GM12891 (cell line): ENCODE results near the gene NKAIN2.

ENCODE experiments used
- PAX5 ChIP-seq: IDR thresholded peaks from 2 replicates; pipeline ENCODE4 v1.6.1; 2011; ENCODE audit warnings: low read length, moderate library complexity, mild to moderate bottlenecking; ENCODE audit not compliant: insufficient read depth, severe bottlenecking
- POLR2A ChIP-seq: IDR thresholded peaks from 2 replicates; pipeline ENCODE4 v1.6.1; 2011; ENCODE audit warnings: low read depth, low read length, control low read depth
- POLR2AphosphoS5 ChIP-seq: IDR thresholded peaks from 2 replicates; pipeline ENCODE4 v1.6.1; 2011; ENCODE audit warnings: low read depth, low read length, control low read depth
- POU2F2 ChIP-seq: IDR thresholded peaks from 2 replicates; pipeline ENCODE4 v1.6.1; 2011; ENCODE audit warnings: low read depth, mild to moderate bottlenecking, control low read depth, low read length, moderate library complexity
- SPI1 ChIP-seq: IDR thresholded peaks from 2 replicates; pipeline ENCODE4 v1.6.1; 2011; ENCODE audit warnings: low read depth, low read length, control low read depth
- TAF1 ChIP-seq: IDR thresholded peaks from 2 replicates; pipeline ENCODE4 v1.6.1; 2011; ENCODE audit warnings: low read depth, low read length, control low read depth

GRCh38 chr6:124056407-124057334, 253.0 kb downstream of the NKAIN2 start:
- TF ChIP-seq TAF1, result no peak
- no peak for TF ChIP-seq POLR2AphosphoS5
- TF ChIP-seq POLR2A, result no peak
- TF ChIP-seq PAX5, result no peak
- no peak for TF ChIP-seq SPI1
- no peak for TF ChIP-seq POU2F2
